Hepatocyte (in vitro differentiated cells): Measurements from ENCODE around the gene DUSP15. TPM values are rescaled to one million over a fixed set of nuclear protein-coding genes. Genes with fewer than 3 reads are reported as not detected.
"Not testable (repeated sequence)": the region's sequence is repeated elsewhere in the genome, so short reads cannot be mapped to it uniquely, and the experiment has no call there.

ENCODE experiments used
- DNase-seq: peaks from one replicate; pipeline ENCODE4 v3.0.0-alpha.2; 2016; ENCODE audit warnings: low spot score
- H2AFZ ChIP-seq: fragments of 200-600 bp; sonication (generic); 2 replicates; pipeline ENCODE4 v1.6.0; 2016; ENCODE audit warnings: antibody characterized with exemption, mild to moderate bottlenecking
- H3K27ac ChIP-seq: fragments of 200-600 bp; sonication (generic); 2 replicates; pipeline ENCODE4 v1.5.1; 2016; ENCODE audit warnings: mild to moderate bottlenecking
- H3K27me3 ChIP-seq: fragments of 200-600 bp; sonication (generic); 2 replicates; pipeline ENCODE4 v1.6.1; 2016
- H3K36me3 ChIP-seq: fragments of 200-600 bp; sonication (generic); replicated peaks from 2 replicates; pipeline ENCODE4 v1.5.1; 2016; ENCODE audit warnings: low read depth; ENCODE audit not compliant: insufficient read depth
- H3K4me1 ChIP-seq: fragments of 200-600 bp; sonication (generic); 2 replicates; pipeline ENCODE4 v1.5.1; 2016; ENCODE audit warnings: mild to moderate bottlenecking, moderate library complexity; ENCODE audit not compliant: insufficient read depth
- H3K4me2 ChIP-seq: fragments of 200-600 bp; sonication (generic); 2 replicates; pipeline ENCODE4 v1.6.0; 2016
- H3K4me3 ChIP-seq: fragments of 200-600 bp; sonication (generic); 2 replicates; pipeline ENCODE4 v1.5.1; 2016; ENCODE audit warnings: mild to moderate bottlenecking
- H3K79me2 ChIP-seq: fragments of 200-600 bp; sonication (generic); 2 replicates; pipeline ENCODE4 v1.6.0; 2017; ENCODE audit warnings: mild to moderate bottlenecking
- H3K9me2 ChIP-seq: fragments of 200-600 bp; sonication (generic); replicated peaks from 2 replicates; pipeline ENCODE4 v1.6.0; 2017; ENCODE audit warnings: mild to moderate bottlenecking; ENCODE audit not compliant: insufficient read depth
- H3K9me3 ChIP-seq: fragments of 200-600 bp; sonication (generic); 2 replicates; pipeline ENCODE4 v1.5.1; 2016; ENCODE audit warnings: low read depth, mild to moderate bottlenecking
- H4K20me1 ChIP-seq: fragments of 200-600 bp; sonication (generic); 2 replicates; pipeline ENCODE4 v1.6.0; 2016; ENCODE audit warnings: mild to moderate bottlenecking; ENCODE audit not compliant: insufficient read depth, poor library complexity, severe bottlenecking
- EZH2 ChIP-seq: fragments of 200-600 bp; sonication (generic); IDR thresholded peaks from 2 replicates; pipeline ENCODE4 v1.6.1; 2016; ENCODE audit warnings: antibody characterized with exemption, mild to moderate bottlenecking, borderline replicate concordance
- EZH2phosphoT487 ChIP-seq: fragments of 200-600 bp; sonication (generic); IDR thresholded peaks from one replicate; pipeline ENCODE4 v1.6.1; 2018; ENCODE audit warnings: antibody characterized with exemption, mild to moderate bottlenecking, low read depth, moderate library complexity; ENCODE audit not compliant: unreplicated experiment, severe bottlenecking
- WGBS: methylation state at CpG from one replicate; pipeline ENCODE4 v1.1.6; 2016; ENCODE audit warnings: low lambda C conversion rate; ENCODE audit errors: missing lambda C conversion rate; 5-methylcytosine and 5-hydroxymethylcytosine counted together
- polyA plus RNA-seq: library from polyadenylated mRNA; unstranded; fragments of >200 nt; fragmentation: Nextera tagmentation; extraction: Ambion mirVana; gene quantifications from 2 replicates; pipeline ENCODE4 v1.2.1, GENCODE V29; 2016
- total RNA-seq: library from RNA; depleted of rRNA; stranded (reverse); fragments of >200 nt; gene quantifications from 2 replicates; pipeline ENCODE4 v1.2.3, GENCODE V29; 2014
- TF ChIP-seq, protein P1 (sequence below): fragments of 200-600 bp; sonication (generic); IDR thresholded peaks from 2 replicates; pipeline ENCODE4 v1.5.1; 2016; ENCODE audit warnings: antibody characterized with exemption, mild to moderate bottlenecking; ENCODE audit not compliant: poor library complexity

DUSP15 gene
- total and polyA plus RNA-seq, 2 experiments from 2014 or later, result 10.2 to 23.0 TPM

- Histone ChIP-seq H3K9me3 (no peaks in the 10 kb centered on the region), H3K79me2 (no peaks in the 10 kb centered on the region)
Observed at GRCh38 chr20:31830406-31830981, 39.8 kb downstream of the DUSP15 start.

GRCh38 chr20:31829731-31830130 lies 40.6 kb downstream of the DUSP15 start:
- Histone ChIP-seq H3K27me3 (no peaks in the 10 kb centered on the region), H3K27ac (no peak overlapping the region), H3K4me3 (no peak overlapping the region), H4K20me1 (no peaks in the 10 kb centered on the region), H2AFZ (no peak overlapping the region), H3K9me2 (no peaks in the 10 kb centered on the region), H3K36me3 (no peaks in the 10 kb centered on the region), H3K79me2 (no peaks in the 10 kb centered on the region), H3K9me3 (no peaks in the 10 kb centered on the region), H3K4me1 (peaks cover 9% of the 10 kb centered on the region), H3K4me2 (no peak overlapping the region)
- 90% methylated on average over 6 of the region's 6 CpGs for WGBS
- TF ChIP-seq, protein P1, sequence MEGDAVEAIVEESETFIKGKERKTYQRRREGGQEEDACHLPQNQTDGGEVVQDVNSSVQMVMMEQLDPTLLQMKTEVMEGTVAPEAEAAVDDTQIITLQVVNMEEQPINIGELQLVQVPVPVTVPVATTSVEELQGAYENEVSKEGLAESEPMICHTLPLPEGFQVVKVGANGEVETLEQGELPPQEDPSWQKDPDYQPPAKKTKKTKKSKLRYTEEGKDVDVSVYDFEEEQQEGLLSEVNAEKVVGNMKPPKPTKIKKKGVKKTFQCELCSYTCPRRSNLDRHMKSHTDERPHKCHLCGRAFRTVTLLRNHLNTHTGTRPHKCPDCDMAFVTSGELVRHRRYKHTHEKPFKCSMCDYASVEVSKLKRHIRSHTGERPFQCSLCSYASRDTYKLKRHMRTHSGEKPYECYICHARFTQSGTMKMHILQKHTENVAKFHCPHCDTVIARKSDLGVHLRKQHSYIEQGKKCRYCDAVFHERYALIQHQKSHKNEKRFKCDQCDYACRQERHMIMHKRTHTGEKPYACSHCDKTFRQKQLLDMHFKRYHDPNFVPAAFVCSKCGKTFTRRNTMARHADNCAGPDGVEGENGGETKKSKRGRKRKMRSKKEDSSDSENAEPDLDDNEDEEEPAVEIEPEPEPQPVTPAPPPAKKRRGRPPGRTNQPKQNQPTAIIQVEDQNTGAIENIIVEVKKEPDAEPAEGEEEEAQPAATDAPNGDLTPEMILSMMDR, result no peak
- TF ChIP-seq EZH2 (no peak), EZH2phosphoT487 (no peak)
- DNase-seq, result no peak

More at GRCh38 chr20:31830406-31830981, 39.8 kb downstream of the DUSP15 start:
- H3K4me3 ChIP-seq, result no peak overlapping the region
- H3K4me2 ChIP-seq, result no peak overlapping the region
- 90% methylated on average over 8 of the region's 8 CpGs for WGBS
- H3K36me3 ChIP-seq, result no peaks in the 10 kb centered on the region
- no peaks in the 10 kb centered on the region for H3K9me2 ChIP-seq
- H3K27ac ChIP-seq, result no peak overlapping the region
- H2AFZ ChIP-seq, result no peak overlapping the region
- DNase-seq, result no peak
- peaks cover 14% of the 10 kb centered on the region for H3K4me1 ChIP-seq
- H4K20me1 ChIP-seq, result no peaks in the 10 kb centered on the region
- TF ChIP-seq EZH2 (no peak), EZH2phosphoT487 (no peak)
- TF ChIP-seq, protein P1, result no peak
- H3K27me3 ChIP-seq, result no peaks in the 10 kb centered on the region

GRCh38 chr20:31828016-31828415 lies 42.3 kb downstream of the DUSP15 start:
- not testable (repeated sequence) for H3K9me2 ChIP-seq, DNase-seq, H3K4me2 ChIP-seq, H3K27me3 ChIP-seq, H3K36me3 ChIP-seq, H2AFZ ChIP-seq, H3K79me2 ChIP-seq, H3K9me3 ChIP-seq, H3K27ac ChIP-seq, H3K4me1 ChIP-seq, H3K4me3 ChIP-seq, H4K20me1 ChIP-seq
- 96% methylated on average over 11 of the region's 11 CpGs for WGBS

DNA sequence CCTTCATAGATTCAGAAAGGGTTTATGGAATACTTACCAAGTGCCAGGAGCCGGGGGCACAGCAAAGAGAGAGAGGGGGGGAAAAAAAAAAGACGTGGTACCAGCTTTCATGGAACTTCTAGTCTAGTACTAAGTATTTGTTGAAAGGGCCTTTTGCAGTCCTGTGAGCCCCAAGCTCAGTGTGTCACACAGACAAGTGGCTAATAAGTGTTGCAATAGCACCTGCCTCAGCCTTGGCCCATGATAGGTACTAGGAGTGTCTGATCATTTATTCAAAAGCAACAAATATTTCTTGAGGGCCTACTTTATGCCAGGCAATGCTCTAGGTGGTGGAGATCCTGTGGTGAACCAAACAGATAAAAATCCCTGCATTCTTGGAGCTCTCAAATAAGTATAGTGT lies 43.3 kb downstream of the DUSP15 start:
- Histone ChIP-seq H3K4me3 (no peak overlapping the region), H2AFZ (no peak overlapping the region), H4K20me1 (no peaks in the 10 kb centered on the region), H3K4me2 (no peak overlapping the region), H3K9me2 (no peaks in the 10 kb centered on the region), H3K27me3 (no peaks in the 10 kb centered on the region), H3K27ac (no peak overlapping the region), H3K79me2 (no peaks in the 10 kb centered on the region), H3K36me3 (no peaks in the 10 kb centered on the region), H3K4me1 (no peaks in the 10 kb centered on the region), H3K9me3 (no peaks in the 10 kb centered on the region)
- TF ChIP-seq EZH2, result no peak
- TF ChIP-seq, protein P1, result no peak
- no peak for TF ChIP-seq EZH2phosphoT487
- WGBS, result 83% methylated on average over 2 of the region's 2 CpGs
- DNase-seq, result no peak
